Upper lobe of left lung (tissue), 6 donors: ENCODE measurements around the gene RAB3GAP1. TPM values are rescaled to one million over a fixed set of nuclear protein-coding genes. Genes with fewer than 3 reads are reported as not detected.

Experiments
- ATAC-seq, 2 donors: fragments of 200-7000 bp; cut with Tn5 transposase; one replicate each; pipeline ENCODE4 v1.9.1; 2022; ENCODE audit warnings: mild to moderate bottlenecking in 2 of 2, moderate library complexity in 2 of 2; ENCODE audit not compliant: low FRiP score in 2 of 2
- DNase-seq, 2 donors: peaks; one replicate each; pipeline ENCODE4 v3.0.0-alpha.2; 2019 to 2020
- H3K27ac ChIP-seq, 4 donors: fragments of 200-600 bp; sonication (generic); one replicate each; pipeline ENCODE4 v1.5.1; 2016 to 2019
- H3K27me3 ChIP-seq, 4 donors: fragments of 200-600 bp; sonication (generic); one replicate each; pipeline ENCODE4 v1.5.1; 2017 to 2019
- H3K36me3 ChIP-seq, 4 donors: fragments of 200-600 bp; sonication (generic); one replicate each; pipeline ENCODE4 v1.5.1; 2016 to 2019
- H3K4me1 ChIP-seq, 4 donors: fragments of 200-600 bp; sonication (generic); one replicate each; pipeline ENCODE4 v1.5.1; 2018 to 2019
- H3K4me3 ChIP-seq, 4 donors: fragments of 200-600 bp; sonication (generic); one replicate each; pipeline ENCODE4 v1.5.1; 2017 to 2019; ENCODE audit warnings: mild to moderate bottlenecking in 2 of 4, moderate library complexity in 1 of 4
- H3K9me3 ChIP-seq, 4 donors: fragments of 200-600 bp; sonication (generic); one replicate each; pipeline ENCODE4 v1.5.1; 2018 to 2019
- CTCF ChIP-seq, 6 experiments: fragments of 450-650 bp in 4 of 6; fragments of 200-600 bp in 2 of 6; sonication (generic) in 2 of 6; IDR thresholded peaks; one replicate each; pipeline ENCODE4 v1.5.1; 2016 to 2019; ENCODE audit warnings: antibody characterized with exemption in 6 of 6
- EP300 ChIP-seq, 4 donors: sonication (generic); formaldehyde crosslinking; IDR thresholded peaks; one replicate each; pipeline ENCODE4 v1.5.1; 2017; ENCODE audit warnings: antibody characterized with exemption in 4 of 4, control low read depth in 2 of 4
- POLR2A ChIP-seq, 4 donors: fragments of 450-650 bp; IDR thresholded peaks; one replicate each; pipeline ENCODE4 v1.5.1; 2016 to 2017; ENCODE audit warnings: antibody characterized with exemption in 4 of 4, mild to moderate bottlenecking in 2 of 4
- POLR2AphosphoS5 ChIP-seq, 2 donors: sonication (generic); formaldehyde crosslinking; IDR thresholded peaks; one replicate each; pipeline ENCODE4 v1.5.1; 2017; ENCODE audit warnings: antibody characterized with exemption in 2 of 2
- WGBS, 2 donors: methylation state at CpG; one replicate each; pipeline ENCODE4 v1.1.5; 2017 to 2018; 5-methylcytosine and 5-hydroxymethylcytosine counted together
- total RNA-seq, 6 donors: library from RNA; depleted of rRNA in 4 of 6; stranded (reverse); fragments of >200 nt in 4 of 6; gene quantifications; one replicate each; pipeline versions ENCODE4 v1.1.0 to v1.2.1, GENCODE V29; 2016 to 2021
- donor health status: DM: no; HTN: no; CAD: no; lungs with moderate emphysema.
- donor health status: DM: no; HTN: yes; CAD: no; lungs with severe emphysema.

Gene RAB3GAP1
- total RNA-seq, 6 donors from 2014 or later: 30.9 to 51.0 (median 36.0) TPM

GRCh38 chr2:135187270-135187669 lies 135.2 kb downstream of the RAB3GAP1 start:
- H3K4me3 ChIP-seq: no peak overlapping the region
- peaks cover 0 to 4% (median 0%) of the 10 kb centered on the region in 4 donors for H3K9me3 ChIP-seq
- no peak for TF ChIP-seq POLR2AphosphoS5 (IDR thresholded peaks at IDR 0.05)
- TF ChIP-seq POLR2A (IDR thresholded peaks at IDR 0.05): no peak
- no peak for TF ChIP-seq CTCF (IDR thresholded peaks at IDR 0.05)
- TF ChIP-seq EP300 (IDR thresholded peaks at IDR 0.05): no peak
- 86 to 95% methylated on average over 3 of the region's 3 CpGs for WGBS, 2 donors
- ATAC-seq (no peak), DNase-seq (no peak)
- no peaks in the 10 kb centered on the region for H3K4me1 ChIP-seq
- H3K27me3 ChIP-seq: no peaks in the 10 kb centered on the region
- H3K36me3 ChIP-seq: no peaks in the 10 kb centered on the region
- H3K27ac ChIP-seq: no peak overlapping the region

- ATAC-seq (no peak), DNase-seq (no peak)
- TF ChIP-seq EP300 (IDR thresholded peaks at IDR 0.05) (no peak), POLR2A (IDR thresholded peaks at IDR 0.05) (no peak), CTCF (IDR thresholded peaks at IDR 0.05) (no peak), POLR2AphosphoS5 (IDR thresholded peaks at IDR 0.05) (no peak)
- Histone ChIP-seq H3K9me3 (peaks cover 0 to 4% (median 0%) of the 10 kb centered on the region in 4 donors), H3K4me3 (no peak overlapping the region), H3K4me1 (no peaks in the 10 kb centered on the region), H3K27ac (no peak overlapping the region), H3K27me3 (no peaks in the 10 kb centered on the region), H3K36me3 (no peaks in the 10 kb centered on the region)
- WGBS, 2 donors: 38 to 97% methylated on average over 1 of the region's 1 CpG
Measured at GRCh38 chr2:135189148-135189547, 137.1 kb downstream of the RAB3GAP1 start.

- Histone ChIP-seq H3K27ac (no peak overlapping the region), H3K36me3 (no peaks in the 10 kb centered on the region), H3K27me3 (no peaks in the 10 kb centered on the region), H3K4me1 (no peaks in the 10 kb centered on the region), H3K9me3 (peaks cover 0 to 4% (median 0%) of the 10 kb centered on the region in 4 donors), H3K4me3 (no peak overlapping the region)
- TF ChIP-seq CTCF (IDR thresholded peaks at IDR 0.05): no peak
- TF ChIP-seq POLR2AphosphoS5 (IDR thresholded peaks at IDR 0.05): no peak
- no peak for TF ChIP-seq EP300 (IDR thresholded peaks at IDR 0.05)
- no peak for TF ChIP-seq POLR2A (IDR thresholded peaks at IDR 0.05)
- DNase-seq (no peak), ATAC-seq (no peak)
Measured at GRCh38 chr2:135190799-135191198, 138.7 kb downstream of the RAB3GAP1 start.

GRCh38 chr2:135198481-135198880 lies 146.4 kb downstream of the RAB3GAP1 start:
- Histone ChIP-seq H3K9me3 (no peaks in the 10 kb centered on the region), H3K4me3 (no peak overlapping the region), H3K27ac (no peak overlapping the region), H3K36me3 (no peaks in the 10 kb centered on the region), H3K4me1 (no peaks in the 10 kb centered on the region), H3K27me3 (no peaks in the 10 kb centered on the region)
- DNase-seq (no peak), ATAC-seq (no peak)
- TF ChIP-seq POLR2A (IDR thresholded peaks at IDR 0.05): no peak
- no peak for TF ChIP-seq POLR2AphosphoS5 (IDR thresholded peaks at IDR 0.05)
- TF ChIP-seq CTCF (IDR thresholded peaks at IDR 0.05): no peak
- no peak for TF ChIP-seq EP300 (IDR thresholded peaks at IDR 0.05)
- WGBS, 2 donors: 90 to 93% methylated on average over 3 of the region's 3 CpGs

GRCh38 chr2:135202751-135203150 lies 150.7 kb downstream of the RAB3GAP1 start:
- H3K9me3 ChIP-seq: no peaks in the 10 kb centered on the region
- DNase-seq (no peak), ATAC-seq (no peak)
- H3K4me3 ChIP-seq: no peak overlapping the region
- no peak for TF ChIP-seq CTCF (IDR thresholded peaks at IDR 0.05)
- TF ChIP-seq EP300 (IDR thresholded peaks at IDR 0.05): no peak
- TF ChIP-seq POLR2A (IDR thresholded peaks at IDR 0.05): no peak
- TF ChIP-seq POLR2AphosphoS5 (IDR thresholded peaks at IDR 0.05): no peak
- H3K27ac ChIP-seq: no peak overlapping the region
- no peaks in the 10 kb centered on the region for H3K27me3 ChIP-seq
- H3K36me3 ChIP-seq: no peaks in the 10 kb centered on the region
- no peaks in the 10 kb centered on the region for H3K4me1 ChIP-seq
